GM21360 (cell line): Measurements from ENCODE around the gene ATP5PD.

Experiments
- ATAC-seq: cut with Tn5 transposase; IDR thresholded peaks from one replicate; pipeline ENCODE4 v1.9.1; 2021; ENCODE audit warnings: mild to moderate bottlenecking, moderate library complexity; ENCODE audit not compliant: unreplicated experiment

Gene ATP5PD

DNA sequence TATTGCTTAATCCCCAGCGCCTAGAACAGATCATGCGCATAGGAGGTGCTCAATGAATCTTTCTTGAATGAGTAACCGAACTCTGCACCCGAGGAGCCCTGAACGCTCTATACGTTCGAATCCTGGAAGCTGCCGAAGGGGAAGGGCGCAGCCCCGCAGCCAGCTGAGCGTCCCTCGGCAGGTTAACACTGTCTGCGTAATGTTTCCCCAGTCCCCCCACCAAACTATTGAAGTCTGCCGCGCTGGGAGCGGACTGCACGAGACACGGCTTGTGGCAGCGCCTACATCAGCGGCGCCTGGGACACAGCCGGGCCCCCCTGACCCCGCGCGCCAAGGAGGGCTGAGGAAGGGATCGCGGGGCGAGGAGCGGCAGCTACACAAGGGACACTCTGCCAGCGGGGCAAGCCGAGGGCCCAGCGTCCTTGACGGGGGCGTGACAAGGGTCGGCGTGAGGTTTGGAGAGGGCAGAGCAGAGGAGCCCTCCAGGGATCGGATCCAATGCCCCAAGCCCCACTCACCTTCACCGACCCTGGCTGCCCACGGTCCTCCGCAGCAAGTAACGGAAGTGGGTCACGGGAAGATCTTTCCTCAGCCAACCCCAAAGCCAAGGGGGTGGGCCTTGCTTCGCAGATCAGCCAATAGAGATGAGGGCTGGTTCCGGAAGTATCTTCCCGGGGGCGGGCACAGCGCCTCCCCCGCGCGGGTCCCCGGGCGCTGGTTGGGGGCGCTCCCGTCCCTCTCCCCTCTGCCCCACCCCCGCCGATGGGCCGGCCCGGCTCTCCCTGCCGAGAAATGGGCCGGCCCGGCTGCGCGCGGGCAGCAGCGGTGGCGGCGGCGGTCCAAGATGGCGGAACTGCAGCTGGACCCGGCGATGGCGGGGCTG lies at the start of gene ATP5PD, which contains the start of gene KCTD2:
Gene ATP5PD, minus strand, starts transcription at position 563 of the 883 bp plus-strand sequence. CDS start 4,319 bp downstream, outside the sequence.
Gene KCTD2, plus strand, starts transcription at position 819 of the 883 bp plus-strand sequence. Its CDS starts 26 bp downstream, at position 845.
- ATAC-seq = peak; percentile 94

DNA sequence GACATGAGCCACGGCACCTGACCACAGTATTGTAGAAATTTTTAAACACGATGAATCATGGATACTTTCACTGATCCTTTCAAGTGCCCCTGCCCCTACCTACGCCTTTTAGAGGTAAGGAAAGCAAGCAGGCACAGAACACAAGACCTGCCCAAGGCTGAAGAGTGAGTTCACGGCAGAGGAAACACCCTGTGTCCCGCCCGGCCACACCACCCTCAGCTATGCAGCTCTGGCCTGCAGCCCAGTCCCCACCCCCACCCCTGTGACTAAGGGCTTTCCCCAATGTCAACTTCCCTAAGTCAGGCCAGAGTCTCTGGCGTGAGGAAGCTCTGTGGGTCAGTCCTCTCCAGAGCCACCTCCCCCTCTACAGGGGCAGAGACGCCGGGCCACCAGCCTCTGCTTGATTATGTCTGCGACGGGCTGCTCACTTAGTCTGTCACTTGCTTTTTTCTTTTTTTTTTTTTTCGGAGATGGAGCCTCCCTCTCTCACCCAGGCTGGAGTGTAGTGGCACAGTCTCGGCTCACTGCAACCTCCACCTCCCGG lies 49.4 kb upstream of the ATP5PD start:
- ATAC-seq = no peak

DNA sequence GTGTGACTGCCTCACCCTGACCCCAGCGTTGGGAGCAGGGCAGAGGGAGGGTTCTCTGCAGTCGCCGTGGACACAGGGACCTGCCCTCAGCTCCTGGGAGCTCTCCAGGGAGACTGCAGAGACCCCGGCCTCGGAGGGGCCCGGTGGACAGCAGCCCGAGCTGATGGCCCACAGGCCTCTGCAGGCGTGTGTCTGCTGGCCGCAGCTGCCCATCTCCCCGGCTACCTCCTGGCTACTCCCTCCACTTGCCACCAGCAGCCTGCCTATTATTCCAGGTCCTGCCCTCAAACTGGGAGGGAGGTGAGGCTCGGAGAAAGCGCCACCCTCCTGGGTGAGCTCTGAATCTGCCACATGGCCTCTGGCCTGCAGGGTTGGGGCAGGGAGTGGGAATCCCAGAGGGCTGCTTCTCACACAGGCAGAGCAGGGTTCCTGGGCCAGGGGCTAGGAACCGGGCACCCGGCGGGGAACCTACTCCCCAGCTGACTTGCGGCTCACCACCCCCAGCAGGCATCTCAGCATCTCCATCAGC lies 48.2 kb upstream of the ATP5PD start:
- no peak for ATAC-seq

DNA sequence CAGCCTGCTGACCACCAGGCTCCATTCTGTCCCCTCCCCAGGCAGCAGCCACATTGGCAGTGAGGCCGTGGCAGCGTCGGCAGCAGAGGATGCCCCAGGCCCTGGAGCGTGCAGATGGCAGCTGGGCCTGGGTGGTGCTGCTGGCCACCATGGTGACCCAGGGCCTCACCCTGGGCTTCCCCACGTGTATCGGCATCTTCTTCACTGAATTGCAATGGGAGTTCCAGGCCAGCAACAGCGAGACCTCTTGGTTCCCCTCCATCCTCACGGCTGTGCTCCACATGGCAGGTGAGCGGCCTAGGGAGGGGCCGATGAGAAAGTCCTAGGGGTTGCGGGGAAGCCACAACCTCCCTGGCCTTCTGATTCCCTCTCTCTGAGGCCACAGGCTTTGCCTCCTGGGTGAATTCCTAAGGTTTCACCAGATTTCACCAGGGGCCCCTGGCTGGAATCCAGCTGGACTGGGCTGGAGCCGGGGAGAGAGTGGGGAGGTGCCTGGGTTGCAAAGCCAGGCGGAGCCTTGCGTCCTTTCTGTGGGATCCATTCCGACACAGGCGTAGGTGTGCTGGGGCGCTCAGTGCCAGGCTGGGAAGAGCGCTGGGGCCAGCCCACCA lies 46.9 kb upstream of the ATP5PD start:
- ATAC-seq = no peak

DNA sequence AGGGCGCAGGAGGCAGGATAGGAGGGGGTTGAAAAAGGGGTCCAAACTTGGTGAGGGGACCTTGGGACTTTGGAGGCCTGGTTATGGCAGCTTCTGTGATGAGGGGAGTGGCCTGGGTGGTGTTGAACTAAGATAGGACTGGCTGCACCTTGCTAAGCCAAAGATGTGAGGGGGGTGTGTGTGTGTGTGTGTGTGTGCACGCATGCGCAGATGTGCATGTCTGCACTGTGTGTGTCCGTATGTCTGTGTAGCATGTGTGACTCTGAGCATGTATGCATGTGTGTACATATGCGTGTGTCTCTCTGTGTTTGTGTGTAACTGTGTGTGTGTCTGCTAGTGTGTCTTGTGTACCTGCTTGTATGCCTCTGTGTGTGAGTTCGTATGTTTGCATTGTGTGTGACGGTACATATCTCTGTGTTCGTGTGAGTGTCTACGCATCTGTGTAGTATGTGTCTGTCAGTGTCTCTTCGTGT lies 45.1 kb upstream of the ATP5PD start:
- ATAC-seq = no peak

DNA sequence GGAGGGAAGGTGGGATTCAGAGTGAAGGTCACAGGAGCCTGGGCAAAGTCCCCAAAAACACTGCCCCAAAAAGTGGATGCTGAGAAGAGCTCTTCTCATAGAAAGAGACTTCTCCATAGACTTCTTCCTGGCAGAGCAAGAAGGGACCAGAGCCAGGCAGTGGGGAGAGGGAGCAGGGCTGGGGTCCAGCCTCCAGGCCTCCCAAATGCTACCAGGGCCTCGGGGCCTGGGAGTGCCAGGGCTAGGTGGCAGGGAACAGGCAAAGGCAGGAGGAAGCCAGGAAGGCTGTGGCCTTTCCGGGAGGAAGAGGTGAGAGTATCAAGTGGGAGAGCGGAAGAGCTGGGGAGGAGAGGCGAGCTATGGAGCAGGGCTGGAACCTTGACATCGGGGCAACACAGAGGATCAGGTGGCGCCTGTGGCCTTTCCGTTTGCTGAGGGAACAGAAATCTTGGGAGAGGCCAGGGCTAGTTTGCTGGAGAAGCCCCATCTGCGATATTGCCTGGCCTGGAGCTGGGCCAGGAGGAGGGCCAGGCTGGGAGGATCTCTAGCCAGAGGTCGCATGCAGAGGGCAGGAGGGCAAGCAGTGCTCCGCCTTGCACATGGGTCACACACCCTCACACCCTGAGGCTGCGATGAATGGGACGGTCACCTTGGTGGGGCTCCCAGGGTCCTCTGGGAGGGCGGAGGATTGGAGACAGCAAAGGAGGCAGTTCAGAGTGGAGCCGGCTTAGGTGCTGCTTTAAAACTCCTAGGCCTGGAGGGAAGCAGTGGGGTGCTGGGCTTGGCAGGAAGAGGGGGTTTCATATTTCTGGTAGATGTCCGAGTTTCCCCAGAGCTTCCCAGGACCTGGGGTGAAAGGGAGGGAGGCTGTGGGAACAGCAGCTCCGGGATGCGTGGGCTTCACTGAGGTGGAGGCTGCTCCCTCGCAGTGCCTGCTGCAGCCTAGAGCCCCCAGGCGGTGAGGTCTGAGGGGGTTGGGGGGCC lies 44.4 kb upstream of the ATP5PD start:
- no peak for ATAC-seq

DNA sequence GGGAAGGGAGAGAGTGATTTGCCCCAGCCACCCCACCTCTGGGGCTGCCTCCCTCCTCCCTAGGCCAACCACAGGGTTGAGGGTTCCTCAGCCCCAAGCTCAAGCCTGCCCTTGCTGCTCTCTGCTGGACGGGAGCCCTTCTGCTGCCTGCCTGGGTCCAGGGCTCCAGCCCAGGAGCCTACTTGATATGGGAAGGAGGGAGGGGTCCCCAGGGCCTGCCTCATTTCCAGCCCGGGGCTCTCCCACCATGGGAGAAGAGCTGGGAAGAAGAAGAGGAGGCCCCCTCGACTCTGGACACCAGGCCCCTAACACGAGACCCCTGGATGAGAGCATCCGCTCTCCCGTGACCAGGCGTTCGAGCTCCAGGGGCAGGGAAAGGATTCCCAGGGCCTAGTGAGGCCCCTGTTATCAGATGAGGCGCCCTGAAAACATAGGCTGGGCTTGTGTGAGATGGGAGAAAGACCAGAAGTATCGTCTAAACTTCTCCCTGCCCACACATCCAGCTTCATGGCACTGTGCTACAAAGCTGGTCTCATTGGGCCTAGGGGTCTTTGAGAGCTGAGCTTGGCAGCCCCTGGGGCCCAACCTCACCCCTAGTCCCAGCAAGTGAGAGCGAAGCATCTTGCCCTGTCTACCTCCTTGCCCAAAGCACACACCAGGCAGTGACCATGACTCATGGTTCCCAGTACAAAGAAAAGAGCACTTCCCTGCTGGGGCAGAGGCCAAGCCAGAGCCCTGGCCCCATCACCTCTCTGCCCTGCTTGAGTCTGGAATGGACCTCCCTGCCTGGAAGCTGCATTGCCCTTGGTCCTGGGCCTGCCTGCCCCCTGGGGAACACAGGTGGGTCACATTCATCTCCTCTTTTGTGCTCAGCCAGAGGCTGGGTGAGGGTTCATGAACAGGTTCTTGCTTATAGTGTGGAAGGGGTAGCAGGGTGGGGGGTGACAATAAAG lies 42.0 kb upstream of the ATP5PD start:
- no peak for ATAC-seq

DNA sequence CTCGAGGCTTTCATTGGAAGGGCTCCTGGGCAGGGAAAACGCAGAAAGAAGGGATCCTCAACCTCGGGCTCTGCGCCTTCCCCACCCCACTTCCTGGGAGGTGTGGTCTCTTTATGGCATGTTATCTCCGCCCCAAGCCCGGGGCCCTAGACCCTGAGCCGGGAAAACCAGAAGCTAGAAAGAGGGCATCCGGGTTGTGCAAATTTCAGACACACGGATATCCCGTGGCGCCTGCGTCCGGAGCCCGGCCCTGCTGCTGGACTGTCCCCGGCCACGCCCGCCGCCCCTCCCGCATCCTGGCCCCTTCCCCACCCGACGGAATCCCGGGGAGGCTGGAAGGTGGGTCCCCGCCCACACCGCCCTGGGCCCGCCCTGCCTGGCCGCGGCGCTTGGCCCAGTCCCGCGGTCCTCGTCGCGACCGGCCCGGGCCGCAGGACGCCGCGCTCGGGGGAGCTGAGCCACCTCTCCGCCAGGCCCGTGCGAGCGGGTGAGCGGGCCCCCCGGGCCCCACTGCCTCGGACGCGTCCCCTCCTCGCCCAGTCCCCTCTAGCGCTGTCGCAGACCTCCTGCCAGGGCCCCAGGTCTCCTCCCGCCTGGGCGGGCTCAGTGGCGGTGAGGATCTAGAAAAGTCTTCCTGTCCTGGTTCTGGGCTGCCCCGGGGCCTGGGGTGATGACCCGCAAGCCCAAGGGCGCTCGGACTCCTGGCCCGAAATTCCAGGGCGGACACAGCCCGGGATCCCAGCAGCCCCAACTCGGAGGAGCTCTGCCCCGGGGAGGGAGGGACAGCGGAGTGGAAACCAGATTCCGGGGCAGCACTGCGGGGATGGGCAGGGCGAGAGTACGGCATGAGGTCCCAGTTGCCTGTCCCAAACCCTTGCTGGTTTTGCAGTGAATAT lies 41.0 kb upstream of the ATP5PD start, which contains the start of gene SLC16A5:
Gene SLC16A5, plus strand, starts transcription at position 397 of the 896 bp plus-strand sequence. CDS start 5,683 bp downstream, outside the sequence.
- ATAC-seq = no peak

DNA sequence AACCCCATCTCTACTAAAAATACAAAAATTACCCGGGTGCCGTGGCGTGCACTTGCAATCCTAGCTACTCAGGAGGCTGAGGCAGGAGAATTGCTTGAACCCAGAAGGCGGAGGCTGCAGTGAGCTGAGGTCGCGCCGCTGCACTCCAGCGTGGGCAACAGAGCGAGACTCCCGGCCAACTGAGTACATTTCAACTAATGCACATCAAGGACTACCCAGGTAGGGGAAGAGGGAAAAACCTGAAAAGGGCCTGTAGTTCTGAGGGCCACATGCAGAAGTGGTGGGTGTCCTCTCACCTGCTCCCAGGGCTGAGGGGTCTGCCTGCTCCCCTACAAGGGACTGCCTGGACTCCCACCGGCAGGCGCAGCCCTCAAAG lies 40.4 kb upstream of the ATP5PD start:
- no peak for ATAC-seq

DNA sequence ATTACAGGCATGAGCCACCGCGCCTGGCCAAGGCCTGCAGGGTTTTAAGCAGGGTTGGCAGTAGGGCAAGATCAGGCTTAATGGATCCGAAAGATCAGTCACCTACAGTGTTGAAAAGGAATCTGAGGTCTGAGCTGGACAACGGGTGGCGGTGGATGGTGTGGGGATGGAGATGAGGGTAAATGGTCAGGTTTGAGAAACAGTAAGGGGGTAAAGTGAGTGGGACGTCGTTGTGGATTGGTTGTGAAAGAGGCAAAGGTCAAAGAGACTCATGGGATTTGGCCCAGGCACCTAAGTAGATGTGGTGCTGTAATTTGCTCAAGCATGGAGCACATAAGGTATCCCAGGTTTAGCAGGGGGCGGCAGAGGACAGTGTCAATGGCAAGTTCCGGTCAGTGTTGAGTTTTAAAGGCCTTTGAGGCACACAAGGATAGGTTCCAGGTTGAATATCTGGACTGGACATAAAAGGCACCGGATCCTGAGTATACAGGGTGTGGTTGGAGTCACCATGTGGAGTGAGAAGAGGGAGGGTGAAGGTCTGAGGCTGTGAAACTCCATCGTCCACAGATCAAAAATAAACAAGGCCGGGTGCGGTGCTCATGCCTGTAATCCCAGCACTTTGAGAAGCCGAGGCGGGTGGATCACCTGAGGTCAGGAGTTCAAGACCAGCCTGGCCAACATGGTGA lies 39.9 kb upstream of the ATP5PD start:
- no peak for ATAC-seq

DNA sequence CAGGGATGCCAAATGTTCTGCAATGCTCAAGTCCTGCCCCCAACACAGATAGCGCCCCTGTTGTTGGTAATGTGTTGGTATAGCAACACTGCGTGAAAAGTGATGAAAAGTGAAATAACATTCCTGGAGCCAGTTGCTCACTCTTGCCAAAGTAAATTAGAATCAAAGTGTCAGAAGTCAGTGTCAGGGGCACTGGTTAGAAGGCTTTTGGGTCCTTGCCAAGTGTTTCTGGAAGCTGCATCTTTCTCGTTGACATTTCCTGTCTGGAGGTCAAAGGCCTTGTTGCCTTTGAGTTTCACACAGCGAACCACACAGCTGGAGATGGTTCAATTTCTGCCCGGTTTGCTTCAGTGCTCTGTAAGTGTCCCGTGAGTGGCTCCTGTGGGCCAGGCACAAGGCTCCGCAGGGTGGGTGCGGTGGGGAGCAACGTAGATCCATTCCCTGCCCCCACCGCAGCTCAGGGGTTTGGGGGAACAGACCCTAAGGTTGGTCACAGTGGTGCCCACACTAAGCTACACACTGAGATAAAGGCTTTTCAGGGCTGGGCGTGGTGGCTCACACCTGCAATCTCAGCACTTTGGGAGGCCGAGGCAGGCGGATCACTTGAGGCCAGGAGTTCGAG lies 37.4 kb upstream of the ATP5PD start:
- ATAC-seq = no peak

DNA sequence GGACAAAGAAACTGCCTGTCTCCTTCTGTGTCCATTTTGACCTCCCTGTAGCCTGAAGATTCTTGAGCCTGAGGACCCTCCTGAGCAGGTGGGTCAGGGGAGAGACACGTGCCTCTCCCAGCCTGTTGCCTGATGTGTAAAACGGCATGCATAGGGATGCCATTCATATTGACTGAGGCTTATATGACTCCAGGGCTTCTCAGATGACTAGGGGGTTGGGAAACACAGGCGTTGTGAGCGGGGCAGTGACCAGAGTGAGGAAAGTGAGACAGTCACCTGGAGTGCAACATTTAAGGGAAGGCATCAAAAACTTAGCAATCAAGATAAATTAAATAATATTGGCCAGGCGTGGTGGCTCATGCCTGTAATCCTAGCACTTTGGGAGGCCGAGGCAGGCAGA lies 35.9 kb upstream of the ATP5PD start:
- ATAC-seq = no peak

DNA sequence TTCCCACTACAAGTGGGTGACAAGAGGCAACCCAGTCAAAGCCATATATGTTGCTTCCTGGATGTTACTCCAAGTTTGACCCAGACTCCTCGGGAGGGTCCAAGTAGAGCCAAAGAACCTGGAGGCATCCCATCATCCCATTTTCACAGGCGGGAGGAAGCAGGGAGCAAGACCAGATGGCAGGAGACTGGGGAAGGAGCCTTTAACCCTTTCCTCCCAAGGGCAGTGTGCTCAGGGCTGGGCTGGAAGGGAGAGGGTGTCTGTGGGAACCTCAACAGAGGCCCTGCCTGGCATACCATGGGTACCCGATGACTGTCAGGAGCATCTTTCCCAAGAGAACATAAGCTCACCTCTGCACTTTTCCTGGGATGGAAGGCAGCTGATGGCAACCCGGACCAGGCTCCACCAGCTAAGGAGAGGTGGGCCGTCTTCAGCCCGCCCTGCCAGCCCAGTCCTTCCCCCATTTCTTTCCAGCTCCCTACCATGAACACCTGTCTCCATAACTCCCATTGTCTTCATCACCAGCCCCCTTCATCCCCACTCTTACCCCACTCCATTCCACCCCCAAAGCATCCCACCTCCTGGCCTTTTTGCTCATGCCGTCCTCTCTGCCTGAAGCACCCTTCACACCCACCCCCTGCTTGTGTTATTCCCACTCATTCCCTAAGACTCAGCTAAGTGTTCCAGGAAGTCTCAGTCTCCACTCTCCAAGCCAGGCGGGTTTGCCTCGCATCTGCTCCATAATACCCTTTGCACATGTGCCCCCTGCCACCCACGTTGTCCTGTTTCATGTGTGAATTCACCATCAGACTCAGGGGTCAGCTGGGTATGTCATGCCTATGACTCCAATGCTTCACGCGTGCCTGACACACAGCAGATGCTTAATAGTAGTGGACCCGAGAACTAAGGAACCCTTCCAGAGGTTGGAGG lies 35.1 kb upstream of the ATP5PD start:
- no peak for ATAC-seq

DNA sequence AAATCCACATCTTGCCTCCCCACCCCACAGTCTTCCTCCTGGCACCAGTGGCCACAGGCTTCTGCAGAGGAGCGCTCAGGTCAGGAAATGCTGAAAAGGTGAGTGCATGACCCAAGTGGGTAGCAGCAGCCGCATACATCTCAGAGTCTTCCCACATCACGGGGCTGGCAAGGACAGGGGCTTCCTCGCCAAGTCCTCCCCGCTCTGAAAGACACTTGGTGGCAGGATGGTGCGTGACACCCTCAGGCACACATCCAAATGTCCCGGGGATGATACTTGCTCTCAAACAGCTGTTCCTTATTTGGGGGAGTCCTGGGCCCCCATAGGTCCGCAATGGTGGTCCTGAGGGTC lies 32.2 kb upstream of the ATP5PD start:
- ATAC-seq = no peak

DNA sequence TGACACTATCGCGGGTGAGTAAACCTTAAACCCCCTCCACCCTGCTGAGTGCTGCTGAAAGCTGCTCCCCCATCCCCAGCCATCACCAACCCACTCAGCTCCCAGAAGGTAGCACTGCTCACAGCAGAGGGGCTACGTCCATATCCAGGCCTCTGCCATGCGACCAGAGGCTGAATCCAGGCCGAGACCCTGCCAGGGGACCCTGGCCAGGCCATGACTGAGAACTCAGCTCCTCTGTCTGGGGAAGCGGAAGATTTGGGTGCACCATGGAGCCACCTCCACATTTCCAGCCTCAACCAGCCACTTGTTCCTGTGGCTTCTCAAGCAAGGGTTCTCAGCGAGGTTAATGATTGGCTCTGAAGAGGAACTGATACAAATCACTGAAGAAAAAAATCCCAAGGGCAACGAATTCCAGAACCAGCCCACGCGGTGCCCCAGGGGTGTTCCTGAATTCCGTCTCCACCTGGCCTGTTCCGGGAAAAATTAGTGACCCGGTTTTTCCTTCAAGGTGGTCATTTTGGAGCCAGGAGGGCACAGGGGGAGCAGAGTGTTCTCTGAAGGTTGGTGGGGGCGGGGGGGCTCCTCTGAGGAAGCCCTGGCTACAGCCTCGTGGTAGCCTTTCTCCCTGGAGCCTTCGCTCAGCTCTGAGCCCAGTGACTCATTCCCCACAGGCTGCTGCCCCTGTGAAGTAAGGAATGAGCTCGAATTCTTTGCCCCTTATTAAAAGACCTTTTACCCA lies 31.7 kb upstream of the ATP5PD start:
- ATAC-seq = no peak
